Caco-2 (cell line): ENCODE measurements around the gene FAM9A. TPM values are rescaled to one million over a fixed set of nuclear protein-coding genes. Genes with fewer than 3 reads are reported as not detected.
"Not testable (repeated sequence)": the region's sequence is repeated elsewhere in the genome, so short reads cannot be mapped to it uniquely, and the experiment has no call there.

Source experiments
- BruUV-seq: library from RNA; stranded (reverse); fragments of 400-500 nt; replicated peaks from 2 replicates; lab custom pipeline; 2021; lab: Mats Ljungman, UMichigan
- CTCF ChIA-PET: fragments of 300-600 bp; sonication (Branson Sonifier 250); formaldehyde crosslinking; loops from one replicate; lab custom pipeline; 2022; ENCODE audit warnings: antibody characterized with exemption; lab: Charles Lee
- POLR2A ChIA-PET: fragments of 300-600 bp; sonication (Branson Sonifier 250); formaldehyde crosslinking; loops from one replicate; lab custom pipeline; 2022; ENCODE audit warnings: antibody characterized with exemption; lab: Charles Lee
- DNase-seq, 2 experiments: peaks; one replicate each; pipeline versions ENCODE4 v3.0.0 to v3.0.0-alpha.2; 2020 to 2022
- H3K27me3 ChIP-seq: replicated peaks from 2 replicates; pipeline ENCODE4 v1.6.0; 2011; ENCODE audit warnings: low read length; ENCODE audit not compliant: control insufficient read depth, insufficient read depth
- H3K36me3 ChIP-seq: 2 replicates; pipeline ENCODE4 v1.5.1; 2011; ENCODE audit warnings: low read length; ENCODE audit not compliant: control insufficient read depth, insufficient read depth
- H3K4me1 ChIP-seq: fragments of 250-450 bp; sonication (Bioruptor Pico); 2 replicates; pipeline ENCODE4 v1.5.1; 2020; ENCODE audit warnings: mild to moderate bottlenecking
- H3K4me3 ChIP-seq: 2 replicates; pipeline ENCODE4 v1.5.1; 2011; ENCODE audit warnings: low read depth, mild to moderate bottlenecking, control low read depth, low read length
- H3K9me3 ChIP-seq: fragments of 250-450 bp; sonication (Bioruptor Pico); 2 replicates; pipeline ENCODE4 v1.5.1; 2020; ENCODE audit warnings: mild to moderate bottlenecking, moderate library complexity
- H3K27ac Mint-ChIP-seq: one replicate; pipeline ENCODE4 v1.8.0; 2022; ENCODE audit warnings: mixed read lengths; ENCODE audit not compliant: unreplicated experiment
- H3K27me3 Mint-ChIP-seq: one replicate; pipeline ENCODE4 v1.8.0; 2022; ENCODE audit warnings: mixed read lengths; ENCODE audit not compliant: insufficient read depth, unreplicated experiment
- H3K36me3 Mint-ChIP-seq: one replicate; pipeline ENCODE4 v1.8.0; 2022; ENCODE audit warnings: mild to moderate bottlenecking, mixed read lengths; ENCODE audit not compliant: insufficient read depth, unreplicated experiment
- H3K4me1 Mint-ChIP-seq: one replicate; pipeline ENCODE4 v1.8.0; 2022; ENCODE audit warnings: low read depth, mixed read lengths; ENCODE audit not compliant: unreplicated experiment
- H3K4me3 Mint-ChIP-seq: one replicate; pipeline ENCODE4 v1.8.0; 2022; ENCODE audit warnings: mild to moderate bottlenecking, moderate library complexity, mixed read lengths; ENCODE audit not compliant: unreplicated experiment
- H3K9me3 Mint-ChIP-seq: one replicate; pipeline ENCODE4 v1.8.0; 2022; ENCODE audit warnings: mixed read lengths; ENCODE audit not compliant: unreplicated experiment
- CTCF ChIP-seq, 2 experiments: fragments of 200-600 bp in 1 of 2; IDR thresholded peaks; 1 replicate in 1 of 2; 2 replicates in 1 of 2; pipeline versions ENCODE4 v1.5.1 to v1.8.0; 2011 to 2022; ENCODE audit warnings: antibody characterized with exemption in 1 of 2, control low read depth in 1 of 2, inconsistent platforms in 1 of 2, low read depth in 1 of 2, low read length in 1 of 2, mild to moderate bottlenecking in 1 of 2, moderate library complexity in 1 of 2; ENCODE audit not compliant: insufficient read depth in 1 of 2, severe bottlenecking in 1 of 2, unreplicated experiment in 1 of 2
- intact Hi-C: fragments of 100-400 bp; cut with micrococcal nuclease; formaldehyde crosslinking; loops from one replicate; pipeline ENCODE4 v1.10.0; 2022; ENCODE audit not compliant: unreplicated experiment
- total RNA-seq: library from RNA; stranded (reverse); gene quantifications from 2 replicates; pipeline ENCODE4 v1.2.3, GENCODE V29; 2022

Gene FAM9A
- total RNA-seq, 1 experiment from 2014 or later = not detected

- no peaks in the 10 kb centered on the region for H3K9me3 Mint-ChIP-seq
- no TSS peak for BruUV-seq
- intact Hi-C loops = no loop called here
- Histone ChIP-seq H3K36me3 (no peaks in the 10 kb centered on the region), H3K4me3 (no peak overlapping the region), H3K4me1 (no peaks in the 10 kb centered on the region), H3K27me3 (no peaks in the 10 kb centered on the region), H3K9me3 (no peaks in the 10 kb centered on the region)
- CTCF ChIA-PET = no interaction called here
- H3K27ac Mint-ChIP-seq = no peak overlapping the region
- no peak for TF ChIP-seq CTCF (IDR thresholded peaks at IDR 0.05; ENCODE audit: insufficient read depth in 1 of 2, low read depth in 1 of 2, low read length in 1 of 2, severe bottlenecking in 1 of 2, unreplicated experiment in 1 of 2)
- POLR2A ChIA-PET = no interaction called here
- no peaks in the 10 kb centered on the region for H3K4me1 Mint-ChIP-seq
- H3K36me3 Mint-ChIP-seq = no peaks in the 10 kb centered on the region
- no peaks in the 10 kb centered on the region for H3K27me3 Mint-ChIP-seq
- no peak for DNase-seq
- no peak overlapping the region for H3K4me3 Mint-ChIP-seq
Observed at GRCh38 chrX:8782595-8782994, 18.6 kb downstream of the FAM9A start.

- CTCF ChIA-PET, H3K36me3 ChIP-seq, BruUV-seq: not testable (repeated sequence)
Observed at GRCh38 chrX:8781921-8782320, 19.3 kb downstream of the FAM9A start.

GRCh38 chrX:8773117-8773516 lies 28.1 kb downstream of the FAM9A start:
- Histone ChIP-seq H3K4me3 (no peak overlapping the region), H3K36me3 (no peaks in the 10 kb centered on the region), H3K4me1 (no peaks in the 10 kb centered on the region), H3K9me3 (no peaks in the 10 kb centered on the region), H3K27me3 (no peaks in the 10 kb centered on the region)
- ChIA-PET POLR2A (no interaction called here), CTCF (no interaction called here)
- Mint-ChIP-seq H3K4me1 (no peaks in the 10 kb centered on the region), H3K27ac (no peak overlapping the region), H3K27me3 (peaks cover 15% of the 10 kb centered on the region), H3K4me3 (no peak overlapping the region), H3K36me3 (no peaks in the 10 kb centered on the region), H3K9me3 (no peaks in the 10 kb centered on the region)
- TF ChIP-seq CTCF (IDR thresholded peaks at IDR 0.05; ENCODE audit: insufficient read depth in 1 of 2, low read depth in 1 of 2, low read length in 1 of 2, severe bottlenecking in 1 of 2, unreplicated experiment in 1 of 2) = no peak
- no peak for DNase-seq
- BruUV-seq = no TSS peak
- intact Hi-C loops = no loop called here

More at GRCh38 chrX:8781921-8782320, 19.3 kb downstream of the FAM9A start:
- H3K4me3 ChIP-seq, H3K4me1 Mint-ChIP-seq, H3K4me3 Mint-ChIP-seq, H3K27me3 Mint-ChIP-seq, H3K27me3 ChIP-seq, H3K36me3 Mint-ChIP-seq, DNase-seq, H3K9me3 ChIP-seq, intact Hi-C loops, POLR2A ChIA-PET, H3K27ac Mint-ChIP-seq, H3K9me3 Mint-ChIP-seq, H3K4me1 ChIP-seq: not testable (repeated sequence)

GRCh38 chrX:8760021-8760420 lies 41.2 kb downstream of the FAM9A start:
- Mint-ChIP-seq H3K27ac (no peak overlapping the region), H3K4me3 (no peak overlapping the region), H3K36me3 (no peaks in the 10 kb centered on the region), H3K27me3 (peaks cover 6% of the 10 kb centered on the region), H3K9me3 (no peaks in the 10 kb centered on the region), H3K4me1 (no peaks in the 10 kb centered on the region)
- ChIA-PET POLR2A (no interaction called here), CTCF (no interaction called here)
- Histone ChIP-seq H3K9me3 (no peaks in the 10 kb centered on the region), H3K4me1 (no peaks in the 10 kb centered on the region), H3K36me3 (no peaks in the 10 kb centered on the region), H3K27me3 (no peaks in the 10 kb centered on the region), H3K4me3 (no peak overlapping the region)
- no TSS peak for BruUV-seq
- no peak for DNase-seq
- intact Hi-C loops = no loop called here
- TF ChIP-seq CTCF (IDR thresholded peaks at IDR 0.05; ENCODE audit: insufficient read depth in 1 of 2, low read depth in 1 of 2, low read length in 1 of 2, severe bottlenecking in 1 of 2, unreplicated experiment in 1 of 2) = no peak

- H3K4me3 ChIP-seq, H3K9me3 Mint-ChIP-seq, H3K4me3 Mint-ChIP-seq, BruUV-seq, H3K27me3 ChIP-seq, intact Hi-C loops, H3K4me1 Mint-ChIP-seq, CTCF ChIA-PET, H3K36me3 Mint-ChIP-seq, H3K4me1 ChIP-seq, H3K27ac Mint-ChIP-seq, DNase-seq, H3K36me3 ChIP-seq, H3K9me3 ChIP-seq, POLR2A ChIA-PET: not testable (repeated sequence)
- peaks cover 13% of the 10 kb centered on the region for H3K27me3 Mint-ChIP-seq
Observed at GRCh38 chrX:8758706-8759105, 42.5 kb downstream of the FAM9A start.
